Peyer's patch (tissue), 4 donors: Measurements from ENCODE around the gene APOBEC3G. TPM values are rescaled to one million over a fixed set of nuclear protein-coding genes. Genes with fewer than 3 reads are reported as not detected.
A peak's percentile ranks its signal among the peaks of the same experiment; 100 is the strongest.
"Not testable (repeated sequence)": the region's sequence is repeated elsewhere in the genome, so short reads cannot be mapped to it uniquely, and the experiment has no call there.

Experiments used
- DNase-seq, 3 donors: peaks; one replicate each; pipeline ENCODE4 v3.0.0-alpha.2; 2017 to 2019
- H3K27ac ChIP-seq, 4 donors: fragments of 200-600 bp; sonication (generic); one replicate each; pipeline ENCODE4 v1.5.1; 2016 to 2019
- H3K27me3 ChIP-seq, 2 donors: fragments of 200-600 bp; sonication (generic); one replicate each; pipeline ENCODE4 v1.5.1; 2019
- H3K36me3 ChIP-seq, 3 donors: fragments of 200-600 bp; sonication (generic); one replicate each; pipeline ENCODE4 v1.5.1; 2016 to 2019
- H3K4me1 ChIP-seq, 4 donors: fragments of 200-600 bp; sonication (generic); one replicate each; pipeline ENCODE4 v1.5.1; 2016 to 2019
- H3K4me3 ChIP-seq, 4 donors: fragments of 200-600 bp; sonication (generic); 1 replicate in 3 of 4; 2 replicates in 1 of 4; pipeline ENCODE4 v1.5.1; 2016 to 2019; ENCODE audit warnings: mild to moderate bottlenecking in 1 of 4
- H3K9me3 ChIP-seq, 4 donors: fragments of 200-600 bp; sonication (generic); one replicate each; pipeline ENCODE4 v1.5.1; 2016 to 2019; ENCODE audit warnings: mild to moderate bottlenecking in 1 of 4
- POLR2A ChIP-seq, 2 donors: fragments of 450-650 bp; IDR thresholded peaks; one replicate each; pipeline ENCODE4 v1.5.1; 2017; ENCODE audit warnings: antibody characterized with exemption in 2 of 2, mild to moderate bottlenecking in 2 of 2, moderate library complexity in 2 of 2
- total RNA-seq, 4 donors: library from RNA; depleted of rRNA; stranded (reverse); fragments of >200 nt; gene quantifications; one replicate each; pipeline ENCODE4 v1.1.0, GENCODE V29; 2016
- TF ChIP-seq, protein P1 (sequence below), 6 experiments: fragments of 450-650 bp in 4 of 6; fragments of 200-600 bp in 2 of 6; sonication (generic) in 1 of 6; IDR thresholded peaks; one replicate each; pipeline ENCODE4 v1.5.1; 2017 to 2019; ENCODE audit warnings: antibody characterized with exemption in 6 of 6, mild to moderate bottlenecking in 3 of 6, moderate library complexity in 1 of 6

APOBEC3G gene
- total RNA-seq, 4 donors from 2014 or later: 2.1 to 8.3 (median 4.7) TPM

GRCh38 chr22:39039306-39040126 lies 37.6 kb upstream of the APOBEC3G start:
- TF ChIP-seq, protein P1, sequence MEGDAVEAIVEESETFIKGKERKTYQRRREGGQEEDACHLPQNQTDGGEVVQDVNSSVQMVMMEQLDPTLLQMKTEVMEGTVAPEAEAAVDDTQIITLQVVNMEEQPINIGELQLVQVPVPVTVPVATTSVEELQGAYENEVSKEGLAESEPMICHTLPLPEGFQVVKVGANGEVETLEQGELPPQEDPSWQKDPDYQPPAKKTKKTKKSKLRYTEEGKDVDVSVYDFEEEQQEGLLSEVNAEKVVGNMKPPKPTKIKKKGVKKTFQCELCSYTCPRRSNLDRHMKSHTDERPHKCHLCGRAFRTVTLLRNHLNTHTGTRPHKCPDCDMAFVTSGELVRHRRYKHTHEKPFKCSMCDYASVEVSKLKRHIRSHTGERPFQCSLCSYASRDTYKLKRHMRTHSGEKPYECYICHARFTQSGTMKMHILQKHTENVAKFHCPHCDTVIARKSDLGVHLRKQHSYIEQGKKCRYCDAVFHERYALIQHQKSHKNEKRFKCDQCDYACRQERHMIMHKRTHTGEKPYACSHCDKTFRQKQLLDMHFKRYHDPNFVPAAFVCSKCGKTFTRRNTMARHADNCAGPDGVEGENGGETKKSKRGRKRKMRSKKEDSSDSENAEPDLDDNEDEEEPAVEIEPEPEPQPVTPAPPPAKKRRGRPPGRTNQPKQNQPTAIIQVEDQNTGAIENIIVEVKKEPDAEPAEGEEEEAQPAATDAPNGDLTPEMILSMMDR (IDR thresholded peaks at IDR 0.05): no peak
- TF ChIP-seq POLR2A (IDR thresholded peaks at IDR 0.05): no peak
- no peaks in the 10 kb centered on the region for H3K9me3 ChIP-seq
- peaks cover 0 to 16% (median 7%) of the 10 kb centered on the region in 4 donors for H3K4me1 ChIP-seq
- H3K4me3 ChIP-seq: no peak overlapping the region
- DNase-seq: no peak
- no peaks in the 10 kb centered on the region for H3K27me3 ChIP-seq
- H3K36me3 ChIP-seq: no peaks in the 10 kb centered on the region
- H3K27ac ChIP-seq: peak overlapping the region in 1 of 4 donors; percentile 92

DNA sequence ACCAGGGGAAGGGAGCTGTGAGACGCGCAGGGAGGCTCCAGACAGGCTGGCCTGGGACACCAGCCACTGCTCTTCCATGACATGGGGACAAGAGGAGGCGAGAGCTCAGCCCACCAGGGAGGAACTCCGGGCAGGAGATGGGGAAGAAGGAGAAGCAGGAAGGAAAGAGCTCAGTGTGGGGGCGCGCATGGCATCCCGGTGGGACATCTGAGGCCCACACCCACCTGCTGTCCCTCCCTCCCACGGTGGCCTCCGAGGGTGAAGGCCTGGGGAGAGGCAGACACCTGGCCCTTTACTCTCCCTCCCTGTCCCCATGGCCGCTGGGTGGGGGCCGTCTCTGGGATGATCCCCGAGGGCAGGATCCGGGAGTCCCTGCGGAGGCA lies 36.9 kb upstream of the APOBEC3G start:
- peak overlapping the region; percentile 84 to 92 (median 90) for H3K27ac ChIP-seq
- H3K4me3 ChIP-seq: peak overlapping the region; percentile 53 to 72 (median 60)
- H3K4me1 ChIP-seq: peaks cover 0 to 16% (median 7%) of the 10 kb centered on the region in 4 donors

DNA sequence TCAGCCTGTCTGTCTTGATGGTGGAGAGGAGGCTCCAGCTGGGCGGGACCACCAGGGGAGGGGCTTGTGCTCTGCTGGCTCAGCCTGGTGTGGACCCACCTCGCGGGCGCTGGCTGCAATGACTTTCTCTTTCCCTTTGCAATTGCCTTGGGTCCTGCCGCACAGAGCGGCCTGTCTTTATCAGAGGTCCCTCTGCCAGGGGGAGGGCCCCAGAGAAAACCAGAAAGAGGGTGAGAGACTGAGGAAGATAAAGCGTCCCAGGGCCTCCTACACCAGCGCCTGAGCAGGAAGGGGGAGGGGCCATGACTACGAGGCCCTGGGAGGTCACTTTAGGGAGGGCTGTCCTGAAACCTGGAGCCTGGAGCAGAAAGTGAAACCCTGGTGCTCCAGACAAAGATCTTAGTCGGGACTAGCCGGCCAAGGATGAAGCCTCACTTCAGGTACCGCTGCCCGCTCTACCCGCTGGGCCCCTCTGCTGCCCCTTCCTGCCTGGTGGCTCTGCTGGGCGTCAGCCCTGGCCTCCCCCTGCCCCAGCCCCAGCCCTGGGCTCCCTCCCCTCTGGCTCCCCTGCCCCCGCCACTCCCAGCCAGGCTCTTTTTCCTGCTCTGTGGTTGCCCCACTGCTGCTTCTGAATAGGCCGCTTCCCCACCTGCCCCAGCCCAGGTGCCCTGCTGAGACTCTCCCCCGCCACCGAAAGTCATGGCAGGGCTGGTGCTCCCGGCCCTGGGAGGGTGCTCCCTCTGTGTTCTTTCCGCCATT lies 36.4 kb upstream of the APOBEC3G start, which contains the start of gene APOBEC3F:
Gene APOBEC3F (plus strand): TSS at position 327 of the 759 bp plus-strand sequence. CDS start 97 bp downstream, at position 424.
- peak in 1 of 2 donors; percentile 59 for TF ChIP-seq POLR2A (IDR thresholded peaks at IDR 0.05)
- H3K36me3 ChIP-seq, H3K27me3 ChIP-seq, H3K9me3 ChIP-seq: not testable (repeated sequence)
- Histone ChIP-seq H3K4me3 (peak within 1 kb of the TSS; percentile 53 to 72 (median 60)), H3K27ac (peak within 1 kb of the TSS; percentile 84 to 92 (median 90)), H3K4me1 (peaks cover 0 to 16% (median 9%) of the 10 kb centered on the region in 4 donors)
- peak; percentile 63 to 84 (median 66) for DNase-seq

More for the DNA sequence above, 36.9 kb upstream of the APOBEC3G start:
- DNase-seq, H3K27me3 ChIP-seq, H3K36me3 ChIP-seq, H3K9me3 ChIP-seq: not testable (repeated sequence)

DNA sequence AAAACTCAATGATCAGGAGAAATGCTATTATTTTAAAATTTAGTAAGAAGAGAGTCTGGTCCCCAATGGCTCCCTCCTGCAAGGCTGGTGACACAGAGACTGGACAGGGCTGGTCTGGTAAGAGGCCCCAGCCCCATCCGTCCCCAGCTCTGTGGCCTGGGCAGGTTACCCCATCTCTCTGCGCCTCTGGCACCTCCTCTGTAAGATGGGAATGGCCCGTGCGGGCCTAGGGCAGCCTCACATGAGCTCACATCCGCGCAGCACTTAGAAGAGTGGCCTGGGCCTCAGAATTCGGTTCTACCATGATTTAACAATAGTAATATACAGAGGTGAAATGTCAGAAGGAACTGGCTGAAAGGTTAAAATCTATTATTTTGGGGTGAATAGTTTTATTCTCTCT lies 35.2 kb upstream of the APOBEC3G start:
- H3K4me1 ChIP-seq: peaks cover 0 to 16% (median 9%) of the 10 kb centered on the region in 4 donors
- H3K9me3 ChIP-seq: no peaks in the 10 kb centered on the region
- no peak for TF ChIP-seq POLR2A (IDR thresholded peaks at IDR 0.05)
- TF ChIP-seq, protein P1 (IDR thresholded peaks at IDR 0.05): no peak
- no peaks in the 10 kb centered on the region for H3K36me3 ChIP-seq
- no peak for DNase-seq
- peak overlapping the region in 1 of 4 donors; percentile 92 for H3K27ac ChIP-seq
- no peak overlapping the region for H3K4me3 ChIP-seq
- no peaks in the 10 kb centered on the region for H3K27me3 ChIP-seq

- not testable (repeated sequence) for H3K27ac ChIP-seq, H3K9me3 ChIP-seq, DNase-seq, H3K4me3 ChIP-seq, H3K27me3 ChIP-seq, H3K36me3 ChIP-seq
- H3K4me1 ChIP-seq: peaks cover 0 to 16% (median 9%) of the 10 kb centered on the region in 4 donors
These were observed 34.0 kb upstream of the APOBEC3G start for GRCh38 chr22:39043063-39043462.

GRCh38 chr22:39045136-39045535 lies 31.9 kb upstream of the APOBEC3G start:
- not testable (repeated sequence) for H3K4me3 ChIP-seq, DNase-seq, H3K27ac ChIP-seq, H3K36me3 ChIP-seq, H3K9me3 ChIP-seq, H3K27me3 ChIP-seq
- H3K4me1 ChIP-seq: peaks cover 0 to 16% (median 9%) of the 10 kb centered on the region in 4 donors

GRCh38 chr22:39049486-39049885 lies 27.6 kb upstream of the APOBEC3G start:
- not testable (repeated sequence) for H3K4me1 ChIP-seq, H3K9me3 ChIP-seq, H3K27ac ChIP-seq, H3K36me3 ChIP-seq, DNase-seq, H3K4me3 ChIP-seq, H3K27me3 ChIP-seq

GRCh38 chr22:39051844-39052495 lies 25.1 kb upstream of the APOBEC3G start:
- not testable (repeated sequence) for H3K4me3 ChIP-seq, DNase-seq

More at GRCh38 chr22:39051844-39052495, 25.1 kb upstream of the APOBEC3G start:
- not testable (repeated sequence) for H3K27ac ChIP-seq, H3K9me3 ChIP-seq, H3K36me3 ChIP-seq, H3K27me3 ChIP-seq, H3K4me1 ChIP-seq
